K562 (cell line): ENCODE results near the gene DNMT1. TPM values are rescaled to one million over a fixed set of nuclear protein-coding genes. Genes with fewer than 3 reads are reported as not detected.

Experiments used
- ATAC-seq: fragments of 200-7000 bp; cut with Tn5 transposase; 3 replicates; pipeline ENCODE4 v1.9.1; 2020; ENCODE audit warnings: moderate library complexity
- BruUV-seq: library from RNA; stranded (reverse); fragments of 400-500 nt; replicated peaks from 2 replicates; lab custom pipeline; 2021; lab: Mats Ljungman, UMichigan
- CTCF ChIA-PET: fragments of 300-600 bp; formaldehyde crosslinking; extraction: SDS; loops from one replicate; lab custom pipeline; 2021; ENCODE audit warnings: low intra/inter-chr PET ratio; lab: Yijun Ruan, JAX
- POLR2A ChIA-PET: fragments of 300-600, 350-650 bp; sonication (Branson Sonifier 250); formaldehyde crosslinking; extraction: SDS; loops from one replicate; lab custom pipeline; 2021; ENCODE audit warnings: antibody characterized with exemption, inconsistent platforms; lab: Yijun Ruan, JAX
- DNase-seq, 4 experiments: peaks; one replicate each; pipeline versions ENCODE4 v3.0.0 to v3.0.0-alpha.2; 2011 to 2018; ENCODE audit warnings: low spot score in 3 of 4, mixed read lengths in 3 of 4; ENCODE audit errors: extremely low read depth in 1 of 4
- FAIRE-seq: peaks from 2 replicates; lab custom pipeline; 2011; peaks lifted over from hg19 to GRCh38; lab: Jason Lieb, UNC
- H2AFZ ChIP-seq: 2 replicates; pipeline ENCODE4 v1.6.0; 2011; ENCODE audit warnings: low read depth, low read length, control low read depth, inconsistent platforms
- H3K27ac ChIP-seq: fragments of 200-600 bp; 3 replicates; pipeline ENCODE4 v1.8.0; 2011; ENCODE audit warnings: low read depth, mild to moderate bottlenecking, control low read depth, inconsistent platforms, low read length, moderate library complexity, mixed read lengths; ENCODE audit errors: extremely low read depth
- H3K27me3 ChIP-seq, 2 experiments: fragments of 300-600 bp in 1 of 2; 2 replicates in 1 of 2; 3 replicates in 1 of 2; pipeline versions ENCODE4 v1.6.0 to v1.8.0; 2011; ENCODE audit warnings: inconsistent platforms in 2 of 2, low read length in 2 of 2, mild to moderate bottlenecking in 1 of 2, mixed read lengths in 1 of 2, moderate library complexity in 1 of 2; ENCODE audit not compliant: control insufficient read depth in 2 of 2, insufficient read depth in 2 of 2
- H3K36me3 ChIP-seq: fragments of 300-600 bp; 3 replicates; pipeline ENCODE4 v1.8.0; 2011; ENCODE audit warnings: mild to moderate bottlenecking, low read length, inconsistent platforms; ENCODE audit not compliant: control insufficient read depth, insufficient read depth
- H3K4me1 ChIP-seq, 2 experiments: fragments of 200-600 bp in 1 of 2; replicated peaks in 1 of 2; 2 replicates in 1 of 2; 3 replicates in 1 of 2; pipeline versions ENCODE4 v1.5.1 to v1.8.0; 2011; ENCODE audit warnings: inconsistent platforms in 2 of 2, low read length in 2 of 2, mild to moderate bottlenecking in 1 of 2, mixed read lengths in 1 of 2, moderate library complexity in 1 of 2; ENCODE audit not compliant: control insufficient read depth in 2 of 2, insufficient read depth in 2 of 2
- H3K4me2 ChIP-seq: 2 replicates; pipeline ENCODE4 v1.6.1; 2011; ENCODE audit warnings: low read length, control low read depth, inconsistent platforms, mixed read lengths; ENCODE audit not compliant: insufficient read depth
- H3K4me3 ChIP-seq: fragments of 200-600 bp; sonication (generic), shearing (Covaris generic); 2 replicates; pipeline ENCODE4 v1.5.1; 2016; ENCODE audit warnings: control low read depth, inconsistent platforms
- H3K79me2 ChIP-seq: fragments of 200-600 bp; 3 replicates; pipeline ENCODE4 v1.8.0; 2011; ENCODE audit warnings: low read length, inconsistent platforms; ENCODE audit not compliant: control insufficient read depth, insufficient read depth
- H3K9ac ChIP-seq, 2 experiments: 2 replicates each; pipeline versions ENCODE4 v1.6.0 to v1.6.1; 2011; ENCODE audit warnings: low read depth in 2 of 2, low read length in 2 of 2, control low read depth in 1 of 2, inconsistent platforms in 1 of 2, mild to moderate bottlenecking in 1 of 2, mixed read lengths in 1 of 2; ENCODE audit not compliant: insufficient read depth in 1 of 2
- H3K9me1 ChIP-seq: one replicate; pipeline ENCODE4 v1.6.0; 2011; ENCODE audit warnings: inconsistent platforms, mild to moderate bottlenecking, low read length, moderate library complexity; ENCODE audit not compliant: control insufficient read depth, insufficient read depth
- H3K9me3 ChIP-seq: replicated peaks from 2 replicates; pipeline ENCODE4 v1.5.1; 2011; ENCODE audit warnings: low read depth, low read length, inconsistent platforms; ENCODE audit not compliant: control insufficient read depth, insufficient read depth
- H4K20me1 ChIP-seq: replicated peaks from 2 replicates; pipeline ENCODE4 v1.6.1; 2011; ENCODE audit warnings: low read length, inconsistent platforms, mixed read lengths; ENCODE audit not compliant: control insufficient read depth, insufficient read depth
- CREB1 ChIP-seq, 2 experiments: sonication (generic) in 1 of 2; formaldehyde crosslinking in 1 of 2; IDR thresholded peaks; 2 replicates each; pipeline versions ENCODE4 v1.6.1 to v1.8.0; 2012 to 2022; ENCODE audit warnings: inconsistent platforms in 1 of 2, mild to moderate bottlenecking in 1 of 2, missing genetic modification reagents in 1 of 2, moderate library complexity in 1 of 2
- HMG20B ChIP-seq: fragments of 250-450 bp; sonication (Bioruptor Pico); IDR thresholded peaks from 2 replicates; pipeline ENCODE4 v1.5.0; 2021; ENCODE audit warnings: mild to moderate bottlenecking
- HNRNPL ChIP-seq: fragments of 200-400 bp; formaldehyde crosslinking; IDR thresholded peaks from 2 replicates; pipeline ENCODE4 v1.6.1; 2017; ENCODE audit warnings: low read depth, mild to moderate bottlenecking, low read length
- HNRNPLL ChIP-seq: fragments of 200-400 bp; formaldehyde crosslinking; IDR thresholded peaks from 2 replicates; pipeline ENCODE4 v1.6.1; 2017; ENCODE audit warnings: low read length, low read depth, mild to moderate bottlenecking; ENCODE audit not compliant: poor library complexity, severe bottlenecking
- NCOR1 ChIP-seq: fragments of 450-650 bp; IDR thresholded peaks from 2 replicates; pipeline ENCODE4 v1.6.1; 2016; ENCODE audit warnings: mild to moderate bottlenecking, moderate library complexity
- POLR2G ChIP-seq: fragments of 200-400 bp; formaldehyde crosslinking; IDR thresholded peaks from 2 replicates; pipeline ENCODE4 v1.6.1; 2017; ENCODE audit warnings: low read depth, mild to moderate bottlenecking, antibody characterized with exemption, low read length, moderate library complexity
- PRMT5 ChIP-seq: sonication (generic); formaldehyde crosslinking; IDR thresholded peaks from 2 replicates; pipeline ENCODE4 v1.5.0; 2020; ENCODE audit warnings: missing genetic modification reagents
- SETDB1 ChIP-seq: IDR thresholded peaks from one replicate; pipeline ENCODE4 v1.6.1; 2012; ENCODE audit warnings: low read length, control low read depth, inconsistent platforms
- TEAD4 ChIP-seq, 2 experiments: sonication (generic) in 1 of 2; formaldehyde crosslinking in 1 of 2; IDR thresholded peaks; 2 replicates each; pipeline versions ENCODE4 v1.6.1 to v1.8.0; 2012 to 2022; ENCODE audit warnings: borderline replicate concordance in 1 of 2, inconsistent platforms in 1 of 2, low read length in 1 of 2, mild to moderate bottlenecking in 1 of 2, missing genetic modification reagents in 1 of 2
- ZNF561 ChIP-seq: fragments of 450-650 bp; formaldehyde crosslinking; conservative IDR thresholded peaks from 2 replicates; pipeline ENCODE4 v1.4.0; 2020; ENCODE audit warnings: mild to moderate bottlenecking, moderate library complexity
- WGBS: fragments of 100-300 bp; shearing (Covaris generic); methylation state at CpG from one replicate; pipeline ENCODE4 v1.1.6; 2016; ENCODE audit warnings: low coverage, mixed read lengths; ENCODE audit not compliant: insufficient coverage; ENCODE audit errors: missing lambda C conversion rate; 5-methylcytosine and 5-hydroxymethylcytosine counted together
- in situ Hi-C: fragments of 300-500 bp; cut with MboI; formaldehyde crosslinking; loops from 4 replicates; pipeline ENCODE4 v1.15.0; 2018; ENCODE audit warnings: inconsistent platforms, mixed read lengths
- intact Hi-C: fragments of 100-400 bp; cut with micrococcal nuclease; formaldehyde crosslinking; loops from 2 replicates; pipeline ENCODE4 v1.14.2; 2022
- polyA plus RNA-seq, 8 experiments: library from polyadenylated mRNA; depleted of rRNA in 4 of 8; stranded (reverse) in 5 of 8; unstranded in 3 of 8; fragments of >200 nt; fragmentation: Nextera tagmentation in 2 of 8; fragmentation: Illumina TruSeq in 1 of 8; extraction: Ambion mirVana in 2 of 8; extraction: Trizol in 1 of 8; gene quantifications; 2 replicates each; pipeline versions ENCODE4 v1.2.1 to v1.2.3, GENCODE V29; 2011 to 2014; ENCODE audit warnings: inconsistent platforms in 1 of 8, missing spikeins in 1 of 8
- total RNA-seq, 7 experiments: library from RNA; depleted of rRNA in 6 of 7; stranded (reverse); fragments of >200 nt in 6 of 7; fragmentation: Illumina TruSeq in 2 of 7; extraction: Trizol in 2 of 7; gene quantifications; 2 replicates each; pipeline versions ENCODE4 v1.2.1 to v1.2.3, GENCODE V29; 2011 to 2021; ENCODE audit warnings: low replicate concordance in 1 of 7
- TF ChIP-seq, protein P1 (sequence below), 2 experiments: IDR thresholded peaks; 2 replicates each; pipeline ENCODE4 v1.6.1; 2012; ENCODE audit warnings: improper control_type of control experiment in 2 of 2, low read depth in 2 of 2, low read length in 2 of 2, borderline replicate concordance in 1 of 2
- TF ChIP-seq, protein P2 (sequence below): fragments of 450-650 bp; formaldehyde crosslinking; IDR thresholded peaks from 2 replicates; pipeline ENCODE4 v1.4.0; 2022; ENCODE audit warnings: missing genetic modification characterization

Gene DNMT1
- total and polyA plus RNA-seq, 9 of the 15 experiments (the other 6 are each of a cell fraction or from before 2014, with no cell fraction given): 80.1 to 271 (median 121) TPM

DNA sequence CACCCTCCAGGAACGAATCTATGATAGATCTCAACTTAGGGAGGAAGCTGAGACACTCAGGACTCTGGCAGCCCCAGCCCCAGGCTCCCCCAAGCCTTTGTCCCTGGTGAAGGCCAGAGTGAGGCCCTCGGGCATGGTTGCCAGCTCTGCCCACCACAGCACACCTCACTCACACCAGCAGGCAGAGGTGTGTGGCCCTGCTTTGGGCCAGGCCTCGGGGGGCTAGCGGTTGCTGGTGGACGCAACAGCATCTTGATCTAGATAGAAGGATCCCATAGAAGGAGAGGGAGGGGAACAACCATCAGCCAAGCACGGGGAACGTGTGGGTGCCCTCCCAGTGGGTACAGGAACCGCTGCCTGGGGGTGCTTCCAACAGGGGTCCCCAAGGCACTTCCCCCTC, 36.7 kb downstream of the DNMT1 start:
- no peaks in the 10 kb centered on the region for H3K9me3 ChIP-seq
- no peaks in the 10 kb centered on the region for H3K9me1 ChIP-seq
- no peak overlapping the region for H3K27ac ChIP-seq
- H3K27me3 ChIP-seq: no peaks in the 10 kb centered on the region
- peaks cover 96% of the 10 kb centered on the region for H3K36me3 ChIP-seq
- no TSS peak for BruUV-seq
- ChIA-PET POLR2A (no interaction called here), CTCF (no interaction called here)
- no peaks in the 10 kb centered on the region for H3K79me2 ChIP-seq
- H4K20me1 ChIP-seq: no peaks in the 10 kb centered on the region
- no peak overlapping the region for H3K4me3 ChIP-seq
- no peak overlapping the region for H3K9ac ChIP-seq
- TF ChIP-seq PRMT5 (no peak), POLR2G (peak; percentile 61; the same call in 1 of the 2 replicates)
- FAIRE-seq (no peak), DNase-seq (no peak), ATAC-seq (no peak)
- WGBS: 87% methylated on average over 6 of the region's 8 CpGs
- no peak overlapping the region for H2AFZ ChIP-seq
- in situ Hi-C loops: no loop called here
- H3K4me2 ChIP-seq: no peak overlapping the region
- intact Hi-C loops: no loop called here
- H3K4me1 ChIP-seq: no peaks in the 10 kb centered on the region

DNA sequence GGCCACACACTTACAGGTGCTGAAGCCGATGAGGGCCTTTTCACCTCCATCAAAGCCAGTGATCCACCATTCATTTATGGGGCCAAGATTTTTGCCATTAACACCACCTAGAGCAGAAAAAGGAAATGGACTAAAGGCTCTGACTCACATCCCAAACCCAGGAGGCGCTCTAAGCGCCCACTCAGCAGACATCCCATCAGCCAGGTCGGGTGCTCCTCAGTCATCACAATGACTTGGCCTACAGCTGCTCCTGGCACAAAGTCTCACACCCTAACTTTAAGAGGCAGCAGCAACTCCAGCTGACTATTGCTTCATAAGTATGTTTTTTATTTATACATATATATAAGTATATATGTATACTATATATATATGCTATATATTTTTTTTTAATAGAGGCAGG, 38.9 kb downstream of the DNMT1 start:
- in situ Hi-C loops: no loop called here
- H3K27me3 ChIP-seq: no peaks in the 10 kb centered on the region
- intact Hi-C loops: no loop called here
- no peaks in the 10 kb centered on the region for H4K20me1 ChIP-seq
- no peak overlapping the region for H3K9ac ChIP-seq
- H2AFZ ChIP-seq: no peak overlapping the region
- H3K4me2 ChIP-seq: no peak overlapping the region
- H3K9me3 ChIP-seq: no peaks in the 10 kb centered on the region
- H3K27ac ChIP-seq: no peak overlapping the region
- no peak for DNase-seq
- CTCF ChIA-PET: no interaction called here
- no peak for ATAC-seq
- BruUV-seq: no TSS peak
- no peak for TF ChIP-seq CREB1 (IDR thresholded peaks at IDR 0.05)
- no peak for TF ChIP-seq CREB1 (CRISPR knock-in tag; IDR thresholded peaks at IDR 0.05)
- no peak for TF ChIP-seq HNRNPLL
- TF ChIP-seq TEAD4 (IDR thresholded peaks at IDR 0.05; ENCODE audit: low read length): no peak
- no peak for TF ChIP-seq TEAD4 (CRISPR knock-in tag; IDR thresholded peaks at IDR 0.05; ENCODE audit: borderline replicate concordance)
- TF ChIP-seq, protein P1, sequence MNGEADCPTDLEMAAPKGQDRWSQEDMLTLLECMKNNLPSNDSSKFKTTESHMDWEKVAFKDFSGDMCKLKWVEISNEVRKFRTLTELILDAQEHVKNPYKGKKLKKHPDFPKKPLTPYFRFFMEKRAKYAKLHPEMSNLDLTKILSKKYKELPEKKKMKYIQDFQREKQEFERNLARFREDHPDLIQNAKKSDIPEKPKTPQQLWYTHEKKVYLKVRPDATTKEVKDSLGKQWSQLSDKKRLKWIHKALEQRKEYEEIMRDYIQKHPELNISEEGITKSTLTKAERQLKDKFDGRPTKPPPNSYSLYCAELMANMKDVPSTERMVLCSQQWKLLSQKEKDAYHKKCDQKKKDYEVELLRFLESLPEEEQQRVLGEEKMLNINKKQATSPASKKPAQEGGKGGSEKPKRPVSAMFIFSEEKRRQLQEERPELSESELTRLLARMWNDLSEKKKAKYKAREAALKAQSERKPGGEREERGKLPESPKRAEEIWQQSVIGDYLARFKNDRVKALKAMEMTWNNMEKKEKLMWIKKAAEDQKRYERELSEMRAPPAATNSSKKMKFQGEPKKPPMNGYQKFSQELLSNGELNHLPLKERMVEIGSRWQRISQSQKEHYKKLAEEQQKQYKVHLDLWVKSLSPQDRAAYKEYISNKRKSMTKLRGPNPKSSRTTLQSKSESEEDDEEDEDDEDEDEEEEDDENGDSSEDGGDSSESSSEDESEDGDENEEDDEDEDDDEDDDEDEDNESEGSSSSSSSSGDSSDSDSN (IDR thresholded peaks at IDR 0.05; ENCODE audit: borderline replicate concordance in 1 of 2, low read depth in 2 of 2, low read length in 2 of 2): no peak
- no peak for TF ChIP-seq NCOR1
- TF ChIP-seq, protein P2, sequence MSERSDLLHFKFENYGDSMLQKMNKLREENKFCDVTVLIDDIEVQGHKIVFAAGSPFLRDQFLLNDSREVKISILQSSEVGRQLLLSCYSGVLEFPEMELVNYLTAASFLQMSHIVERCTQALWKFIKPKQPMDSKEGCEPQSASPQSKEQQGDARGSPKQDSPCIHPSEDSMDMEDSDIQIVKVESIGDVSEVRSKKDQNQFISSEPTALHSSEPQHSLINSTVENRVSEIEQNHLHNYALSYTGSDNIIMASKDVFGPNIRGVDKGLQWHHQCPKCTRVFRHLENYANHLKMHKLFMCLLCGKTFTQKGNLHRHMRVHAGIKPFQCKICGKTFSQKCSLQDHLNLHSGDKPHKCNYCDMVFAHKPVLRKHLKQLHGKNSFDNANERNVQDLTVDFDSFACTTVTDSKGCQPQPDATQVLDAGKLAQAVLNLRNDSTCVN (CRISPR knock-in tag): no peak
- no peak for TF ChIP-seq HNRNPL
- no peak for TF ChIP-seq ZNF561 (CRISPR knock-in tag)
- TF ChIP-seq HMG20B (CRISPR knock-in tag): no peak
- TF ChIP-seq SETDB1: no peak
- H3K9me1 ChIP-seq: no peaks in the 10 kb centered on the region
- WGBS: 91% methylated on average over 4 of the region's 4 CpGs
- no peak for FAIRE-seq
- no peak overlapping the region for H3K4me3 ChIP-seq
- peaks cover 97% of the 10 kb centered on the region for H3K36me3 ChIP-seq
- POLR2A ChIA-PET: no interaction called here
- H3K4me1 ChIP-seq: no peaks in the 10 kb centered on the region
- no peaks in the 10 kb centered on the region for H3K79me2 ChIP-seq
